HL-60 (cell line): Measurements from ENCODE around the gene LRRC42.

Source experiments
- DNase-seq, 2 experiments: peaks; one replicate each; pipeline ENCODE4 v3.0.0-alpha.2; 2010 to 2020; ENCODE audit warnings: low read depth in 1 of 2, low spot score in 1 of 2
- H3K27ac ChIP-seq: fragments of 250-450 bp; sonication (Bioruptor Pico); replicated peaks from 2 replicates; pipeline ENCODE4 v1.5.1; 2020; ENCODE audit warnings: mild to moderate bottlenecking, moderate library complexity
- H3K27me3 ChIP-seq: fragments of 250-450 bp; sonication (Bioruptor Pico); 2 replicates; pipeline ENCODE4 v1.5.1; 2021; ENCODE audit warnings: mild to moderate bottlenecking, moderate library complexity; ENCODE audit not compliant: insufficient read depth, poor library complexity, severe bottlenecking
- H3K4me3 ChIP-seq: replicated peaks from 2 replicates; pipeline ENCODE4 v1.5.1; 2011; ENCODE audit warnings: mild to moderate bottlenecking, control low read depth, low read length; ENCODE audit not compliant: insufficient read depth
- CTCF ChIP-seq: IDR thresholded peaks from one replicate; pipeline ENCODE4 v1.5.1; 2011; ENCODE audit warnings: low read length, control low read depth, inconsistent platforms; ENCODE audit not compliant: insufficient read depth
- GABPA ChIP-seq: IDR thresholded peaks from 2 replicates; pipeline ENCODE4 v1.6.1; 2012; ENCODE audit warnings: low read depth
- POLR2AphosphoS5 ChIP-seq: IDR thresholded peaks from 2 replicates; pipeline ENCODE4 v1.6.1; 2012; ENCODE audit warnings: low read depth
- REST ChIP-seq: IDR thresholded peaks from 2 replicates; pipeline ENCODE4 v1.6.1; 2012; ENCODE audit warnings: low read depth; ENCODE audit not compliant: insufficient replicate concordance
- SPI1 ChIP-seq: IDR thresholded peaks from 2 replicates; pipeline ENCODE4 v1.6.1; 2012; ENCODE audit warnings: low read depth, mild to moderate bottlenecking, borderline replicate concordance

The LRRC42 gene

GRCh38 chr1:53945183-53945432 is 1.0 kb upstream of the LRRC42 start:
- peak overlapping the region; percentile 92 for H3K4me3 ChIP-seq
- TF ChIP-seq GABPA (no peak), POLR2AphosphoS5 (no peak), CTCF (no peak)
- no peaks in the 10 kb centered on the region for H3K27me3 ChIP-seq
- DNase-seq = no peak
- peak overlapping the region; percentile 77 for H3K27ac ChIP-seq

- peak; percentile 85 to 95 for DNase-seq
- no peak for TF ChIP-seq SPI1
- TF ChIP-seq CTCF = no peak
- TF ChIP-seq REST = no peak
- TF ChIP-seq POLR2AphosphoS5 = peak; percentile 42; the same call in 1 of the 2 replicates
- TF ChIP-seq GABPA = no peak
- H3K27ac ChIP-seq = peak within 1 kb of the TSS; percentile 77
- no peaks in the 10 kb centered on the region for H3K27me3 ChIP-seq
- peak within 1 kb of the TSS; percentile 92 for H3K4me3 ChIP-seq
Observed at GRCh38 chr1:53945433-53946251, 508 bp upstream of the LRRC42 start, which contains the start of gene IFT25. Gene IFT25 (minus strand): TSS chr1:53945699. CDS start chr1:53940082, 5,617 bp downstream.

DNA sequence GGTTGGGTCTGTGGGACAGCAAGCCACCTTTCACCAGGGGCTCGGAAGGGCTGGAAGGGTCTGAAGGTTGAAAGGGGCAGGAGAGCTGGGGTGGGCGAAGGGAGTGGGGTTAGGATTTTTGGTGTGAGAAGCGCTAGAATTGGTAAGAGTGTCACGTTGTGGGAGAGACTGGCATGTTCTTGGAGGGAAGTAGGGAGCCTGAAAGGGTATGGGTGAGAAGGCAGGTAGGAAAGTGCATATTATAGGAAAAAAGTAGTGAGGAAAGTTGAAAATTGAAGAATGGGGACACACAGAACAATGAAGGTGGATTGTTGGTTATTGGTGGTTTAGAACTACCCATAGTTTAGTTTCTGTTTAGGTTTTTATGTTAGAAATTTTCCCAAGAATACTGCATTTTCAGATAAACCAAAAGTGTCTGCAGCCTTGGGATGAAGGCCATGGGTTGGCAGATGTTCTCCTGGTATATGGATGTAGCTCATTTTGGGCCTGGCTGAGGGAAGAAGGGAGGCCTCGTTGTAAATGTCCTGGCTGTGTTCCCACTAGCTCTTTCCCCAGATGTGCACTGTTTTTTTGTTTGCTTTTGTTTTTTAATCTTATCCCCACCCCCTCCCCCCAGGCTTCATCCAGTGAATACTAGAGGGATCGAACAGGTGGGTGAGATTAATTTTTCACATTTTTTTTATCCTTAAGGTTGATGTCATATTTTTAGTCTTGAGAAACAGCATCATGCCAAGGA is 1.2 kb downstream of the LRRC42 start:
- TF ChIP-seq GABPA (no peak), SPI1 (no peak), POLR2AphosphoS5 (no peak), CTCF (no peak), REST (no peak)

More for the DNA sequence above, 1.2 kb downstream of the LRRC42 start:
- Histone ChIP-seq H3K27ac (no peak overlapping the region), H3K4me3 (peak overlapping the region; percentile 92), H3K27me3 (no peaks in the 10 kb centered on the region)
- no peak for DNase-seq
